ENCODE measurements around the gene PODXL2.

Gene PODXL2

DNA sequence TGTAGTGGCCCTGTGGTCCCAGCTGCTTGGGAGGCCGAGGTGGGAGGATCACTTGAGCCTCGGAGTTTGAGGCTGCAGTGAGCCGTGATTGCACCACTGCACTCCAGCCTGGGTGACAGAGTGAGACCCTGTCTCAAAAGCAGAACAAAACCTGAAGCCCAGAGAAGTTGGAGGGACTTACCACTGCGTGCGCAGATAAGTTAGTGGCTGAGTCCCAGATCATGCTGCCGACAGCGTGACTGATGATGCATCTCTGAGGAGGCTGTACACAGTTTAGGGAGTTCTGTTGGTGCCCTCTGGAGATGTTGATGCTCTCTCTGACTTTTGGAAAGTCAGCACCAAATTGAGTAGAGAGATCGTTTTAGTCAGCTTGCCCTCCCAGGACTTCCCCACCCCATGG lies 27.9 kb downstream of the PODXL2 start:
- no peak overlapping the region for H3K4me3 ChIP-seq (ENCODE audit: low read length)
- no peak overlapping the region for H2AFZ ChIP-seq (ENCODE audit: low read depth, low read length)
- no peaks in the 10 kb centered on the region for H3K9me3 ChIP-seq (ENCODE audit: insufficient read depth, low read length)
- H4K20me1 ChIP-seq (ENCODE audit: insufficient read depth, low read length), result no peaks in the 10 kb centered on the region
- H3K4me2 ChIP-seq (ENCODE audit: low read length), result no peak overlapping the region
- no peak for TF ChIP-seq EZH2phosphoT487 (IDR thresholded peaks at IDR 0.05; ENCODE audit: low read depth)
- TF ChIP-seq, protein P1, sequence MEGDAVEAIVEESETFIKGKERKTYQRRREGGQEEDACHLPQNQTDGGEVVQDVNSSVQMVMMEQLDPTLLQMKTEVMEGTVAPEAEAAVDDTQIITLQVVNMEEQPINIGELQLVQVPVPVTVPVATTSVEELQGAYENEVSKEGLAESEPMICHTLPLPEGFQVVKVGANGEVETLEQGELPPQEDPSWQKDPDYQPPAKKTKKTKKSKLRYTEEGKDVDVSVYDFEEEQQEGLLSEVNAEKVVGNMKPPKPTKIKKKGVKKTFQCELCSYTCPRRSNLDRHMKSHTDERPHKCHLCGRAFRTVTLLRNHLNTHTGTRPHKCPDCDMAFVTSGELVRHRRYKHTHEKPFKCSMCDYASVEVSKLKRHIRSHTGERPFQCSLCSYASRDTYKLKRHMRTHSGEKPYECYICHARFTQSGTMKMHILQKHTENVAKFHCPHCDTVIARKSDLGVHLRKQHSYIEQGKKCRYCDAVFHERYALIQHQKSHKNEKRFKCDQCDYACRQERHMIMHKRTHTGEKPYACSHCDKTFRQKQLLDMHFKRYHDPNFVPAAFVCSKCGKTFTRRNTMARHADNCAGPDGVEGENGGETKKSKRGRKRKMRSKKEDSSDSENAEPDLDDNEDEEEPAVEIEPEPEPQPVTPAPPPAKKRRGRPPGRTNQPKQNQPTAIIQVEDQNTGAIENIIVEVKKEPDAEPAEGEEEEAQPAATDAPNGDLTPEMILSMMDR (IDR thresholded peaks at IDR 0.05; ENCODE audit: low read depth, low read length), result no peak
- peaks cover 20% of the 10 kb centered on the region for H3K4me1 ChIP-seq (ENCODE audit: low read length)
- no peaks in the 10 kb centered on the region for H3K79me2 ChIP-seq (ENCODE audit: low read length)
- H3K9ac ChIP-seq (ENCODE audit: low read length), result no peak overlapping the region
- H3K36me3 ChIP-seq (replicated peaks; ENCODE audit: low read depth, low read length), result no peaks in the 10 kb centered on the region
- no peaks in the 10 kb centered on the region for H3K27me3 ChIP-seq (ENCODE audit: low read depth, low read length)
- H3K27ac ChIP-seq (ENCODE audit: low read length), result no peak overlapping the region

DNA sequence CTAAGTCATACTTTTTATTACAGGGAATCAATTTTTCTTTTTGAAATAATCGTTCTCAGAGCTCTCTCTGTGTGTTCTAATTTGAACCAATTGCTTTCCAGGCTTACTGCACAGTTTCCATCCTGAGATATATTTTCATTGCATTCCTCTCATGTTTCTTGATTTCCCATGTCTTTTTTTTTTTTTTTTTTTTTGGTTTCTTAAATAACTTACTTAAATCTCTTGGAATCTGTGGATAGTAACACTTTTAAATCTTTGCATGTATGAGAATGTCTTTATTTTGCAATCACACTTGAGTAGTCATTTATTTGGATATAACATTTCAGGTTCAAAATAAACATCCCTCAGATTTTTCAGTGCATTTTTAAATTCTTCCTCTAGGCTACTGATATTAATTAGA lies 29.2 kb downstream of the PODXL2 start:
- H4K20me1 ChIP-seq (ENCODE audit: insufficient read depth, low read length), result no peaks in the 10 kb centered on the region
- H3K9me3 ChIP-seq (ENCODE audit: insufficient read depth, low read length), result no peaks in the 10 kb centered on the region
- H3K4me1 ChIP-seq (ENCODE audit: low read length), result peaks cover 10% of the 10 kb centered on the region; the same call in 1 of the 2 replicates
- H3K79me2 ChIP-seq (ENCODE audit: low read length), result no peaks in the 10 kb centered on the region
- H2AFZ ChIP-seq (ENCODE audit: low read depth, low read length), result no peak overlapping the region
- no peak overlapping the region for H3K27ac ChIP-seq (ENCODE audit: low read length)
- H3K4me2 ChIP-seq (ENCODE audit: low read length), result no peak overlapping the region
- H3K9ac ChIP-seq (ENCODE audit: low read length), result no peak overlapping the region
- H3K27me3 ChIP-seq (ENCODE audit: low read depth, low read length), result no peaks in the 10 kb centered on the region
- H3K4me3 ChIP-seq (ENCODE audit: low read length), result no peak overlapping the region
- H3K36me3 ChIP-seq (replicated peaks; ENCODE audit: low read depth, low read length), result no peaks in the 10 kb centered on the region
- TF ChIP-seq EZH2phosphoT487 (IDR thresholded peaks at IDR 0.05; ENCODE audit: low read depth), result no peak
- TF ChIP-seq, protein P1 (IDR thresholded peaks at IDR 0.05; ENCODE audit: low read depth, low read length), result no peak

DNA sequence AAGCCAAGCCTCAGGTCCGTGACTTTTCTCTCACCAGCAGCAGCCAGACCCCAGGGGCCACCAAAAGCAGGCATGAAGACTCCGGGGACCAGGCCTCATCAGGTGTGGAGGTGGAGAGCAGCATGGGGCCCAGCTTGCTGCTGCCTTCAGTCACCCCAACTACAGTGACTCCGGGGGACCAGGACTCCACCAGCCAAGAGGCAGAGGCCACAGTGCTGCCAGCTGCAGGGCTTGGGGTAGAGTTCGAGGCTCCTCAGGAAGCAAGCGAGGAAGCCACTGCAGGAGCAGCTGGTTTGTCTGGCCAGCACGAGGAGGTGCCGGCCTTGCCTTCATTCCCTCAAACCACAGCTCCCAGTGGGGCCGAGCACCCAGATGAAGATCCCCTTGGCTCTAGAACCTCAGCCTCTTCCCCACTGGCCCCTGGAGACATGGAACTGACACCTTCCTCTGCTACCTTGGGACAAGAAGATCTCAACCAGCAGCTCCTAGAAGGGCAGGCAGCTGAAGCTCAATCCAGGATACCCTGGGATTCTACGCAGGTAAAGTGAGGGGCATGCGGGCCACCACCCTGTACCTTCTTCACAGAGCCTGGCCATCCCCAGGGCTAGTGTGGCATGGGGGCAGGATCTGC lies 31.8 kb downstream of the PODXL2 start:
- Histone ChIP-seq H3K4me2 (ENCODE audit: low read length) (no peak overlapping the region), H4K20me1 (ENCODE audit: insufficient read depth, low read length) (no peaks in the 10 kb centered on the region), H3K4me1 (ENCODE audit: low read length) (peaks cover 8% of the 10 kb centered on the region), H3K4me3 (ENCODE audit: low read length) (no peak overlapping the region), H3K27me3 (ENCODE audit: low read depth, low read length) (peaks cover 7% of the 10 kb centered on the region), H3K79me2 (ENCODE audit: low read length) (no peaks in the 10 kb centered on the region), H2AFZ (ENCODE audit: low read depth, low read length) (no peak overlapping the region), H3K36me3 (replicated peaks; ENCODE audit: low read depth, low read length) (no peaks in the 10 kb centered on the region), H3K27ac (ENCODE audit: low read length) (no peak overlapping the region), H3K9me3 (ENCODE audit: insufficient read depth, low read length) (no peaks in the 10 kb centered on the region), H3K9ac (ENCODE audit: low read length) (no peak overlapping the region)
- no peak for TF ChIP-seq EZH2phosphoT487 (IDR thresholded peaks at IDR 0.05; ENCODE audit: low read depth)
- TF ChIP-seq, protein P1 (IDR thresholded peaks at IDR 0.05; ENCODE audit: low read depth, low read length), result no peak

DNA sequence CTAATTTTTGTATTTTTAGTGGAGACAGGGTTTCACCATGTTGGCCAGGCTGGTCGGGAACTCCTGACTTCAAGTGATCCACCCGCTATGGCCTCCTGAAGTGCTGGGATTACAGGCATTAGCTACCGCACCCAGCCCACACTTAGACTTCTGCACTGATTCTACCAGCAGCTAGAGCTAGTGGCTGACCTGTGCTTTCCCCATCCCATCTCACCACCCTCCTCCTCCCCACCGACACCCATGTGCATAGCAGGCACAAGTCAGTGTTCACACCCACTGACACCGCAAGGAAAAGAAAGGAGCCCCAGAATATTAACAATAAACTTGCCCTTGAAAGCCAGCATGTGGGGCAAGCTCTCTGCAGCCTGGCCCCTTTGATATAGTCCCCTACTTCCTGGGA lies 32.6 kb downstream of the PODXL2 start:
- Histone ChIP-seq H3K4me3 (ENCODE audit: low read length) (no peak overlapping the region), H3K27ac (ENCODE audit: low read length) (no peak overlapping the region), H3K36me3 (replicated peaks; ENCODE audit: low read depth, low read length) (no peaks in the 10 kb centered on the region), H3K79me2 (ENCODE audit: low read length) (no peaks in the 10 kb centered on the region), H4K20me1 (ENCODE audit: insufficient read depth, low read length) (no peaks in the 10 kb centered on the region), H3K9me3 (ENCODE audit: insufficient read depth, low read length) (no peaks in the 10 kb centered on the region), H3K4me2 (ENCODE audit: low read length) (no peak overlapping the region), H3K4me1 (ENCODE audit: low read length) (peaks cover 8% of the 10 kb centered on the region), H2AFZ (ENCODE audit: low read depth, low read length) (no peak overlapping the region), H3K9ac (ENCODE audit: low read length) (no peak overlapping the region), H3K27me3 (ENCODE audit: low read depth, low read length) (peaks cover 8% of the 10 kb centered on the region)
- TF ChIP-seq EZH2phosphoT487 (IDR thresholded peaks at IDR 0.05; ENCODE audit: low read depth), result no peak
- TF ChIP-seq, protein P1 (IDR thresholded peaks at IDR 0.05; ENCODE audit: low read depth, low read length), result no peak

Data from OCI-LY3 (cell line).